PC-3 (cell line): ENCODE measurements around the gene NLRP6.
A peak's percentile ranks its signal among the peaks of the same experiment; 100 is the strongest.

ENCODE experiments used
- EZH2 ChIP-seq: fragments of 300-600 bp; sonication (generic); IDR thresholded peaks from one replicate; pipeline ENCODE4 v1.6.1; 2017; ENCODE audit warnings: antibody characterized with exemption, mild to moderate bottlenecking, low read length; ENCODE audit not compliant: unreplicated experiment
- EZH2phosphoT487 ChIP-seq: fragments of 300-600 bp; sonication (generic); IDR thresholded peaks from 2 replicates; pipeline ENCODE4 v1.6.1; 2018; ENCODE audit warnings: mild to moderate bottlenecking, antibody characterized with exemption, low read length, borderline replicate concordance
- TF ChIP-seq, protein P1 (sequence below): fragments of 300-600 bp; sonication (generic); conservative IDR thresholded peaks from 2 replicates; pipeline ENCODE4 v1.5.1; 2017; ENCODE audit warnings: antibody characterized with exemption, low read depth, mild to moderate bottlenecking, low read length

GRCh38 chr11:250740-251299 is 27.4 kb upstream of the NLRP6 start:
- TF ChIP-seq, protein P1, sequence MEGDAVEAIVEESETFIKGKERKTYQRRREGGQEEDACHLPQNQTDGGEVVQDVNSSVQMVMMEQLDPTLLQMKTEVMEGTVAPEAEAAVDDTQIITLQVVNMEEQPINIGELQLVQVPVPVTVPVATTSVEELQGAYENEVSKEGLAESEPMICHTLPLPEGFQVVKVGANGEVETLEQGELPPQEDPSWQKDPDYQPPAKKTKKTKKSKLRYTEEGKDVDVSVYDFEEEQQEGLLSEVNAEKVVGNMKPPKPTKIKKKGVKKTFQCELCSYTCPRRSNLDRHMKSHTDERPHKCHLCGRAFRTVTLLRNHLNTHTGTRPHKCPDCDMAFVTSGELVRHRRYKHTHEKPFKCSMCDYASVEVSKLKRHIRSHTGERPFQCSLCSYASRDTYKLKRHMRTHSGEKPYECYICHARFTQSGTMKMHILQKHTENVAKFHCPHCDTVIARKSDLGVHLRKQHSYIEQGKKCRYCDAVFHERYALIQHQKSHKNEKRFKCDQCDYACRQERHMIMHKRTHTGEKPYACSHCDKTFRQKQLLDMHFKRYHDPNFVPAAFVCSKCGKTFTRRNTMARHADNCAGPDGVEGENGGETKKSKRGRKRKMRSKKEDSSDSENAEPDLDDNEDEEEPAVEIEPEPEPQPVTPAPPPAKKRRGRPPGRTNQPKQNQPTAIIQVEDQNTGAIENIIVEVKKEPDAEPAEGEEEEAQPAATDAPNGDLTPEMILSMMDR, result peak; percentile 72
- TF ChIP-seq EZH2, result no peak
- TF ChIP-seq EZH2phosphoT487, result no peak
